Eye (tissue), 1 donor: ENCODE data around the gene DUSP8.
"Not testable (repeated sequence)": the region's sequence is repeated elsewhere in the genome, so short reads cannot be mapped to it uniquely, and the experiment has no call there.

ENCODE experiments used
- DNase-seq: peaks from one replicate; pipeline ENCODE4 v3.0.0-alpha.2; 2015

Gene DUSP8

GRCh38 chr11:1529774-1530173, 42.3 kb downstream of the DUSP8 start:
- DNase-seq, result no peak

- no peak for DNase-seq
Measured at GRCh38 chr11:1529286-1529685, 42.8 kb downstream of the DUSP8 start.

DNA sequence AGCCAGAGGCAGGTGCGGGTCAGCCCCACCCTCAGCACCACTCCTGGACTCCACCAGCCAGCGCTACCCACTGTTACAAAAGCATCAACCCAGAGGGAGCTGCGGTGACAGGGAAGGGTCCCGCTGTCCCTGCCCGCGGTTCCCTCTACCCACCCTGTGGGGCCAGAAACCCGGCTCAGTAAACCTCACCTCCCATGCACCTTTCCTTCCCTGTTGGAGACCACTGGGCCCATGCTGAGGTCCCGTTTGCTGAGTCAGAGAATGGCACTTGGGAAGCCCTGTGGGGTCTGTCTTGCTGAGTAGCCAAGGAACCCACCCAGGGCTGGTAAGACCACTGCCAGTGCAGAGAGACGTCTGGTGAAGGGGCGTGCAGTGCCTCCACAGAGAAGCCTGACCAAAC, 43.4 kb downstream of the DUSP8 start:
- no peak for DNase-seq

DNA sequence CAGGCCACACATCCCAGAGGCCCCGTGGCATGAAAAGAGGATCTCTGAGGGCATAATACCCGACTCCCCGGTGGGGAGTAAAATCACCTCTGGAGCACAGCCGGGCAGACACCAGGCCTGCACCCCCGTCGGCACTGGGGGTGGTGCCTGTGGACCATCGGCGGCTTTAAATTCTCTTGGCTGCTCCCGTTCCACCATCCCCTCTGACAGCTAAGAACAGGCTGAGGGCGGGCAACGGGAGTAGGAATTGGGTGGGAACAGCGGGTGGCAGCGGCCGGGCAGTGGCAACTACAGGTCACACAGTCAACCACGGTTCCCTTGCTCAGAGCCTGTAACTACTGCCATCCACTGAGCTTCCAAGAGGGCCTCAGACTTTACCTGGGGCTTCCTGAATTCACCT, 45.3 kb downstream of the DUSP8 start:
- DNase-seq, result no peak

DNA sequence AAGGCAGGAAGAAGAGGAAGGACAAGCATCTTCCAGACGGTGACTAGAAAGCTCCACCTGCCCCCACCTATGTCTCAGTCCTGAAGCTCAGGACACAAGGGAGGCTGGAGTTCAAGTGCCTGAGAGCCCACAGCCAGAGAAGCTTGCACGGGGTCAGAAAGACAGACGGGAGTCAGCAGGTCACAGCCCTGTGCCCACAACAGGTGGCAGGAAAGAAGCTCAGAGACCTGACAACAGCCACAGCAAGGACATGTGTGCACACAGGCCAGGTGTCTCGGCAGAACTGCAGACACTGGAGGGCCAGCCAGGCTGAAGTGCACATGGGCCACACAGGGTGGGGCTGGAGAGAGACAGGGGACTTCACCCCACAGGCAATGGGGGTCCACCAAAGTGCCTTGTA, 48.3 kb downstream of the DUSP8 start:
- no peak for DNase-seq

DNA sequence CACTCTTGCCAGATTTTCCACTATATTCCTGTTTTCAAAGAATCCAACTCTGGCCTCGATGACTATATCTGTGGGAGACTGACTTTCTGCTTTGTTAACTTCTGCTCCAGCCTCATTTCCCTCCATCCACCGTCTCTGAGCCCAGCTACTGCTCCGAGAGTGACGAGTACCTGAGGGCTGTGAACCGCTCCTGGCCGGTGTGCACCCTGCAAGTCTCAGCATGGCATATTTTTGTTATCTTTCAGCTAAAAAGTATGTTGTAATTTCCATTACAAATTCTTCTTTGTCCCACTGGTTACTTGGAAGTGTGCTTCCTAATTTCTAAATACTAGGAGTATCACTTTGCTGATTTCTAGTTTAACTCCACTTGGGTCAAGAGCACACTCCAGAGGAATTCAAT, 49.0 kb downstream of the DUSP8 start:
- DNase-seq, result no peak

DNA sequence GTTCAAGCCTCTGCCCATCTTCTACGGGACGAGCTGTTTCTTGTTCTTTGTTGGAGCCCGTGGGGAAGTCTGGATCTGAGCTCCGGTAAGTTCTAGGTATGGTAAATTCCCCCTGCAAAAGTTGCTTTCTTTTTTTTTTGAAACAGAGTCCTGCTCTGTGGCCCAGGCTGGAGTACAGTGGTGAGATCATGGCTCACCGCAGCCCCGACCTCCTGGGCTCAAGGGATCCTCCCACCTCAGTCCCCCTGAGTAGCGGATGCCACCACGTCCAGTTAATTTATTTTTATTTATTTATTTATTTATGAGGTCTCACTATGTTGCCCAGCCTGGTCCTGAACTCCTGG, 50.0 kb downstream of the DUSP8 start:
- no peak for DNase-seq

- DNase-seq, result no peak
Measured at GRCh38 chr11:1521382-1522080, 50.5 kb downstream of the DUSP8 start.

GRCh38 chr11:1520663-1521267, 51.3 kb downstream of the DUSP8 start:
- no peak for DNase-seq

DNA sequence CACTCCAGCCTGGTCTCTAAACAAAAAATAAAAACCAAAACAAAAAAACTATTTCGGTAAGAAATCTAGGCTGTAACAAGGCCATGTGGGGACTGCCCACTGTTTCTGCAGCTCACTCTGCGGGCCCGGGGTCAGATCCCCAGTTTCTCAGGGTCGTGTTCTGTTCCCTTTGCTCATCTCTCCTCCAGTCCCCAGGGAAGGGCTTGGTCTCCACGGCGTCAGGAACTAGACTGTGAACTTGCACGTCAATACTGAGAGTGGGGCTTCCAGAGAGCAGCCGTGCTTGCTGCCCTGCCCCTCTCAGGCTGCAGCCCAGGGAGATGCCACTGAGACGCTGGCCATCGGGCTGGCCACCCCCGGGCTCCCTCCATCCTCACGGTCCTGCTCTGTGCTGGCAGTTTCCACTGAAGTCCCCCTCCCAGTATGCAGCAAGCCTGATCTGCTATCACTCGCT, 51.8 kb downstream of the DUSP8 start:
- DNase-seq, result no peak

DNA sequence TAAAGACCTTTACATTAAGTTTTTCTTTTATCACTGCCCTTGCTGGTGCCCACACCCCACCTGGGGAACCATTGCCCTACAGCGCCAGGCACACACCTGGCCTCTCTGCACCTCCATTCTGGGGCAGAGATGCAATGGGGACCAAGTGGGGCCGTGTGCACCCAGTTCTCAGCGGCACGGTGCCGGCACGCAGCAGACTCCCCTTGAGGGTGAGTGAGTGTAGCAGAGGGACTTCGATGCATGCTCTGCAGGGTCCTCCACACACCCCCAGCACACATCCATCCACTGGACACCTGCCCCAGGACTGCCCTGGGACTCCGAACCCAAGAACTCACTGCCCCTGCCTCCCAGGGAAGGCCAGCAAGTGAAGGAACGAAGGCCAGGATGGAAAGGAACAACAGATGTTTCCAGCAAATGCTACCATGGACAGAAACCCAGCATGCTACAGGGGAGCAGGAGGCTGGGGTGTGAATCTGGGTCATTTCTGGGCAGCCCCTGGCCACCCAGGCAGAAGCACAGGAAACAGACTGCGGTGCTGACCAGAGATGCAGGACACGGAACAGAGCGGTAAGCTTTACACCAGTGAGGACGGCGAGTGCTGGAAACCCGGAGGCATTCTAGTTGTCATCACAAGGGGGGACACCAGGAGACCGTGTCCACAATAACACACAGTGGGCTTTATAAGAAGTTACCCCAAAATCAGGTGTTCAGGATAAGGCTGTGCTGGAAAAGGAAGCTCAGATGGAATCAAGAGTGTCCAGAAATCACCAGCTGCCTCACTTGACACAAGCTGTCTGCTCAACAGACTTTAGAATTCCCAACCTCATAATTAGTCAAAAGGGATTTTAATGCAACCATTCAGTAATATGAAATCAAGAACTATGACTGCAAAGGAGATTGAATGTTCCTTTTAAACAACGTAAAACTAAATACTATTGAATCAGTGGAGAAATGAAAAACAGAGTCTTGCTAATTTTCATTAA, 52.8 kb downstream of the DUSP8 start:
- DNase-seq, result peak; percentile 47

DNA sequence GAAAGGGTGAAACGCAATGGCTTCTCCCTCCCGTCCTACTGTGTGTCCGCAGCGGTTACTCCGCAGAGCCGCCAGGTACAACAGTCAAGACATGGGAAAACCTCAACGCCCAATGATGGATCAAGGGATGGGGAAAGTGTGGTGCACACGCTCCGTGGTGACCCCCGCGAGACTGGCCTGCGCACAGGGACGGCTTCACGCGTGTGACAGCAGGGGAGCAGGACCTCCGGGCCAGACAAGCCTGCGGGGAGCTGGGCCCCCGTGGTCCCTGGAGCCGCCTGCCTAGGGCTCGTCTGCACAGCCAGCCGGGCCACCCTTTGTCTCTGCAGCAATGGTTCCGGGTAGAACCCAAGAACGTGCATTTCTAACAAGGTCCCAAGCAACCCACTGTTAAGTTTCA, 53.8 kb downstream of the DUSP8 start:
- no peak for DNase-seq

DNA sequence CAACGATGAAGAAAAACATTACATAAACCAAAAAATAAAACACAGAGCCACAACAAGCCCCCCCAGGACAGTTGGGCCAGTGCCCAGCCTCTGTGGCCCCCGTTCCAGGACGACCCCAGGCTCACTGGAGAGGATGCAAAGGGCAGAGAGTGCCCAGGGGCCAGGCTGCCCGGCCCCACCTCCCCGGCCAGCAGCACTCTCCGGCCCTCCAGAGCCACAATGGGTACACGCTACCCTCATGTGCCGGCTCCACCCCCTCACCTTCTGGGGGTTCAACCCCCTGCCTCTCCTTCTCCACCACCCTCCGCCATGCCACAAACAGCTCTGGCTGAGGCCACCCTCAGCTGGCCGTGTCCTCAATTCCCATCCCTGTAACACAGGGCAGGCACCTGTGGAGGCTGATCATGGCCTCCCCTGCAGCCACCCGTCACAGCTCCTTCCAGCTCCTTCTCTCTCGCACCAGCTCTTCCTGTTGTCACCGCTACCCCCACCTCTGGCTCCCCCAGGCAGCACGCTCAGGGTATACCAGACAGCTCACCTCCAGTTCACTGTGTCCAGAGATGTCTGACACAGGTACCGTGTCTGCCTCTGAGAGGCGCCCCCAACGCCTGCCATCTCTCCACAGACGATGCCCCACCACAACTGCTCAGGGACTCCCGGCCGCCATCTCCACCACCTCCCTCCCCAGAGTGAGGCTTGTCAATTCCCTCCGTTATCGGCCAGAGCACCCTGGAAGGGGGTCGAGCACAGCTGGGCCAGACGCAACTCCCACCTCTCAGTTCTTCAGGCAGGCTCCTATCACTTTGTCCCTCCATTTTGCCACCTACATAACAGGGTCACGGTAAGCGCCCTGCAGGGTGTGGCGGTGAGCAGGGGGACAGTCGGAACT, 54.7 kb downstream of the DUSP8 start:
- no peak for DNase-seq

DNA sequence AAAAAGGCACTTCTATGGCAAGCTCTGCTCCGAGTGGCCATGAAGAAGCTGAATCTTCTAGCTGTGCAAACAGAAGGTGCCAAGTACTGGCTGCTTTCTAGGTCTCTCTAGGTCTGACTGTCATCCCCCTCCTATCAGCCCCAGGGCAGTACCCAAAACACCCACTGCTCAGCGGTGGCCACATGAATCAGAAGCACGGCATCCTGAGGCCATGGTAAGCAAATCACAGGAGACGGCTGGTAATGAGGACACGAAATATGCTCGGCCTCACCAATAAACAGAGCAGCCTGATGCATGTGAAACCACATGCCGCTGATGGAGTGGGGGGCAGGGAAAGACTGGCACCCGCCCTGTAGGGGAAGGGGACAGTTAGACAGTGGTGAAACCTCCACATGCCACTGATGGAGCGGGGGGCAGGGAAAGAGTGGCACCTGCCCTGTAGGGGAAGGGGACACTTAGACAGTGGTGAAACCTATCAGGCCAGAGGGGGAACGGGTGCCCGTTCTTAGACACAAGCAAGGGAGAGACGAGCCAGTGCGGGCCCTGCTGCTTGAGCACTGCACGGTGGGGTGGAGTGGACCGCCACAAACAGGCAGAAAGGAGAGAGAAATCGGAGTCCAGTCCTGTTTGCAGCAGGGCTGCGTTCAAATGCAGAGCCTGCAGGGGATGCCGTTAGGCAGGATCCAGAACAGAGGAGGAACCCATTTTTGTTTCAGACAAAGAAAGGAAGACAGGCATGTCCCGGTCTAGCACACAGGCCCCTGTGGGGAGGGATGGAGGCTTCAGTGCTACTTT, 55.6 kb downstream of the DUSP8 start:
- DNase-seq, result no peak

GRCh38 chr11:1515082-1516060, 56.7 kb downstream of the DUSP8 start:
- peak; percentile 94 for DNase-seq

DNA sequence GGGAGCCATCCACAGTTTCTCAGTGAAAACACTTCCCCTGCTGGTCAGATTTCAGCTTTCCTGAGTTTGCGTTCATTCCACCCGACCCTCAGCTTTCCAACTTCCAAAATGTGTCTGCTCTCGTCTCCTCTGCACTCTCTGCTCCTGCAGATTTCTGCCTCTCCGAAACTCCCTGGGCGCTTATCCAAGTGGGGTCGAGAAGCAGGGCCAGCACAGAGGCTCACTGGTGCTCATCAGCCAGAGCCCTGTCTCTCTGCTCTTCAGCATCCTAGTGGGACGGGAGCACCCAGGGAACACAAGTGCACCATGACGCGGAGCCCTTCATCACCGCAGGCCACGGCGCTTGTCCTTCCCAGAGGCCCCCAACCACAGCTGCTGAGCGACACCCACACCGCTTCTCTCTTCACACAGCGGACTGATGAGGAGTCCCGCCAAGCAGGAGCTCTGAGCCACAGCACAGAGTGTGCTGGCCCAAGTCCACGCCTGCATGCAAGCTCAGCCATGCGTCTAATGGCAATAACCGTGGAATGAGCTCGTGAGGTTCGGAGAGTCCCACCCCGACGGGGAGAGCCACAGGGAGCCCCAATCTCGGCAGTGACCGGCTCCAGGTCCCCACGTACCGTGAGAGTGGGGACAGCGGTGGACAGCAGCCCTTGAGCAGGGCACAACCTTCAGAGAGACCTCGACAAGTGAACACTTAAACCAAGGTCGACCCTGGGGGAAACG, 57.6 kb downstream of the DUSP8 start:
- no peak for DNase-seq

- no peak for DNase-seq
Measured at GRCh38 chr11:1513326-1514296, 58.5 kb downstream of the DUSP8 start.

DNA sequence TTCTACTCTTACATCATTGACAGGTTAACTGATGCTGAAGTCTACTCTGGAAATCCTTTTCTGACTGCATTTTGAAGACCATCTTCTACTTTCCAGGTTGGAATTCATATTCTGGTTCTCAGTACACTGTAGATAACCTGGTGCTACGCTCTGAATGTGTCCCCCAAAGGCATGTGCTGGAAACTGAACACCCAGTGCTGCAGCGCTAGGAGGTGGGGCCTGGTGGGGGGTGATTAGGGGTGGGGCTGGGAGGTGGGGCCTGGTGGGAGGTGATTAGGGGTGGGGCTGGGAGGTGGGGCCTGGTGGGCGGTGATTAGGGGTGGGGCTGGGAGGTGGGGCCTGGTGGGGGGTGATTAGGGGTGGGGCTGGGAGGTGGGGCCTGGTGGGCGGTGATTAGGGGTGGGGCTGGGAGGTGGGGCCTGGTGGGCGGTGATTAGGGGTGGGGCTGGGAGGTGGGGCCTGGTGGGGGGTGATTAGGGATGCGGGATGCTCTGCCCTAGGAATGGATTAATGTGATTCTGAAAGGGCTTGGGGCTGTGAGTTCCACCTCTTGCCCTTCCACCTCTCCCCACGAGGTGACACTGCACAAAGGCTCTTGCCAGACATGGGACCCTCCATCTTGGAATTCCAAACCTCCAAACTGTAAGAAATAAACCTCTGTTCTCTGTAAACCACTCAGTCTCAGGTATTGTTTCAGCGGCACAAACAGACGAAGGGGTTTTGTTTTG, 59.4 kb downstream of the DUSP8 start:
- DNase-seq, result not testable (repeated sequence)
